ENCODE measurements around the gene KRT13.

Gene KRT13

GRCh38 chr17:41464173-41464572 is 41.2 kb downstream of the KRT13 start:
- Histone ChIP-seq H3K9ac (ENCODE audit: low read depth, low read length) (no peak overlapping the region), H3K36me3 (ENCODE audit: insufficient read depth, low read length) (no peaks in the 10 kb centered on the region), H3K4me1 (ENCODE audit: insufficient read depth, low read length) (no peaks in the 10 kb centered on the region), H3K9me3 (ENCODE audit: control insufficient read depth, insufficient read depth, low read length) (no peaks in the 10 kb centered on the region)

GRCh38 chr17:41463746-41464145 is 41.7 kb downstream of the KRT13 start:
- no peaks in the 10 kb centered on the region for H3K36me3 ChIP-seq (ENCODE audit: insufficient read depth, low read length)
- no peak overlapping the region for H3K9ac ChIP-seq (ENCODE audit: low read depth, low read length)
- H3K4me1 ChIP-seq (ENCODE audit: insufficient read depth, low read length): no peaks in the 10 kb centered on the region
- H3K9me3 ChIP-seq (ENCODE audit: control insufficient read depth, insufficient read depth, low read length): no peaks in the 10 kb centered on the region

- Histone ChIP-seq H3K9ac (ENCODE audit: low read depth, low read length) (no peak overlapping the region), H3K4me1 (ENCODE audit: insufficient read depth, low read length) (no peaks in the 10 kb centered on the region), H3K36me3 (ENCODE audit: insufficient read depth, low read length) (no peaks in the 10 kb centered on the region), H3K9me3 (ENCODE audit: control insufficient read depth, insufficient read depth, low read length) (no peaks in the 10 kb centered on the region)
Observed at GRCh38 chr17:41462705-41463104, 42.7 kb downstream of the KRT13 start.

GRCh38 chr17:41457676-41458075 is 47.7 kb downstream of the KRT13 start:
- no peaks in the 10 kb centered on the region for H3K4me1 ChIP-seq (ENCODE audit: insufficient read depth, low read length)
- no peaks in the 10 kb centered on the region for H3K9me3 ChIP-seq (ENCODE audit: control insufficient read depth, insufficient read depth, low read length)
- no peak overlapping the region for H3K9ac ChIP-seq (ENCODE audit: low read depth, low read length)
- H3K36me3 ChIP-seq (ENCODE audit: insufficient read depth, low read length): no peaks in the 10 kb centered on the region

GRCh38 chr17:41456204-41456603 is 49.2 kb downstream of the KRT13 start:
- Histone ChIP-seq H3K36me3 (ENCODE audit: insufficient read depth, low read length) (no peaks in the 10 kb centered on the region), H3K4me1 (ENCODE audit: insufficient read depth, low read length) (no peaks in the 10 kb centered on the region), H3K9me3 (ENCODE audit: control insufficient read depth, insufficient read depth, low read length) (peaks cover 2% of the 10 kb centered on the region), H3K9ac (ENCODE audit: low read depth, low read length) (no peak overlapping the region)

GRCh38 chr17:41455236-41455635 is 50.2 kb downstream of the KRT13 start:
- no peaks in the 10 kb centered on the region for H3K36me3 ChIP-seq (ENCODE audit: insufficient read depth, low read length)
- H3K9ac ChIP-seq (ENCODE audit: low read depth, low read length): no peak overlapping the region
- no peaks in the 10 kb centered on the region for H3K4me1 ChIP-seq (ENCODE audit: insufficient read depth, low read length)
- H3K9me3 ChIP-seq (ENCODE audit: control insufficient read depth, insufficient read depth, low read length): peaks cover 2% of the 10 kb centered on the region

GRCh38 chr17:41453066-41453465 is 52.3 kb downstream of the KRT13 start:
- H3K9me3 ChIP-seq (ENCODE audit: control insufficient read depth, insufficient read depth, low read length): peaks cover 2% of the 10 kb centered on the region
- H3K4me1 ChIP-seq (ENCODE audit: insufficient read depth, low read length): no peaks in the 10 kb centered on the region
- no peak overlapping the region for H3K9ac ChIP-seq (ENCODE audit: low read depth, low read length)
- no peaks in the 10 kb centered on the region for H3K36me3 ChIP-seq (ENCODE audit: insufficient read depth, low read length)

- Histone ChIP-seq H3K9ac (ENCODE audit: low read depth, low read length) (no peak overlapping the region), H3K9me3 (ENCODE audit: control insufficient read depth, insufficient read depth, low read length) (peaks cover 2% of the 10 kb centered on the region), H3K4me1 (ENCODE audit: insufficient read depth, low read length) (no peaks in the 10 kb centered on the region), H3K36me3 (ENCODE audit: insufficient read depth, low read length) (no peaks in the 10 kb centered on the region)
Observed at GRCh38 chr17:41452281-41452680, 53.1 kb downstream of the KRT13 start.

GRCh38 chr17:41451154-41451728 is 54.2 kb downstream of the KRT13 start:
- Histone ChIP-seq H3K4me1 (ENCODE audit: insufficient read depth, low read length) (no peaks in the 10 kb centered on the region), H3K9ac (ENCODE audit: low read depth, low read length) (no peak overlapping the region), H3K9me3 (ENCODE audit: control insufficient read depth, insufficient read depth, low read length) (peaks cover 2% of the 10 kb centered on the region), H3K36me3 (ENCODE audit: insufficient read depth, low read length) (no peaks in the 10 kb centered on the region)

Measured in ES-I3 (cell line).